HUES48 (cell line): Measurements from ENCODE around the gene TMEM179B.
"Not testable (repeated sequence)": the region's sequence is repeated elsewhere in the genome, so short reads cannot be mapped to it uniquely, and the experiment has no call there.

Source experiments
- H3K27ac ChIP-seq: one replicate; pipeline ENCODE4 v1.7.0; 2013; ENCODE audit warnings: low read depth, low read length, inconsistent platforms
- H3K27me3 ChIP-seq: 2 replicates; pipeline ENCODE4 v1.6.1; 2013; ENCODE audit warnings: mild to moderate bottlenecking, low read length; ENCODE audit not compliant: control insufficient read depth, insufficient read depth
- H3K36me3 ChIP-seq: 2 replicates; pipeline ENCODE4 v1.6.1; 2013; ENCODE audit warnings: low read length; ENCODE audit not compliant: control insufficient read depth, insufficient read depth
- H3K4me1 ChIP-seq: 2 replicates; pipeline ENCODE4 v1.6.1; 2013; ENCODE audit warnings: mild to moderate bottlenecking, low read length; ENCODE audit not compliant: control insufficient read depth, insufficient read depth
- H3K4me3 ChIP-seq: 2 replicates; pipeline ENCODE4 v1.5.1; 2013; ENCODE audit warnings: mild to moderate bottlenecking, low read depth, low read length
- H3K9ac ChIP-seq: 2 replicates; pipeline ENCODE4 v1.6.1; 2013; ENCODE audit warnings: mild to moderate bottlenecking, low read depth, low read length, moderate library complexity
- H3K9me3 ChIP-seq: 2 replicates; pipeline ENCODE4 v1.6.1; 2013; ENCODE audit warnings: low read length; ENCODE audit not compliant: control insufficient read depth, insufficient read depth

Gene TMEM179B, protein sequence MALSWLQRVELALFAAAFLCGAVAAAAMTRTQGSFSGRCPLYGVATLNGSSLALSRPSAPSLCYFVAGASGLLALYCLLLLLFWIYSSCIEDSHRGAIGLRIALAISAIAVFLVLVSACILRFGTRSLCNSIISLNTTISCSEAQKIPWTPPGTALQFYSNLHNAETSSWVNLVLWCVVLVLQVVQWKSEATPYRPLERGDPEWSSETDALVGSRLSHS

DNA sequence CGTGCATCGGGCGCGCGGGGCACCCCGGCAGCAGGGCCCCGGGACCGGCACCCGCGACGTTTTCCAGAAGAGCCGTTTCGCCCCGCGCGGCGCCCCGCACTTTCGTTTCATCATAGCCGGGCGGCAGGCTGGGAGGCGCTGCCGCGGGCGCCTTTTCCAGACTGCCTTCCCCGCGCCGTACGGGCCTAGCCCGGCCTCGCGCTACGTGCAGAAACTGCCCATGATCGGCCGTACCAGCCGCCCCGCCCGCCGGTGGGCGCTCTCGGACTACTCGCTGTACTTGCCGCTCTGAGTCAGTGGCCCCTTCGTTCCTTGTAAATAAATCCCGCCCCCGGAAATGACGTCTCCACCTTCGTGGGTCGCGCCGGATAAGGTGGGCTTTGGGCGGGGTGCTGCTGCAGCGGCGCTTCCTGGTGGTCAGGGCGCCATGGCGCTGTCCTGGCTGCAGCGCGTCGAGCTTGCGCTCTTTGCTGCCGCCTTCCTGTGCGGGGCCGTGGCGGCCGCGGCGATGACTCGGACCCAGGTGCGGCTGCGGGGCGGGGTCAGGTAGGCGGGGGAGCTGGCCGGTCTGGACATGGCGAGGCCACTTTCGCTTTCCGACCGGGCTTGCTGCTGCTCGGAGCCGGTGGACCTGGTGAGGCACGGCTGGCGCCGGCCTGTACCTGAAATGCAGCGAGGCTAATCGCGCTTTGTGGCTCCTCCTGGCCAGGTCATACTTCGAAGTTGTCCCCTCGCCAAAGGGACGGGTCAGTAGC lies at the start of gene TMEM179B:
Gene TMEM179B (plus strand): TSS at position 398 of the 755 bp plus-strand sequence. CDS start 30 bp downstream, at position 428.
- peak within 1 kb of the TSS; percentile 88 for H3K9ac ChIP-seq
- H3K27ac ChIP-seq = peak within 1 kb of the TSS; percentile 95
- no peaks in the 10 kb centered on the region for H3K27me3 ChIP-seq
- peaks cover 3% of the 10 kb centered on the region for H3K4me1 ChIP-seq
- peak within 1 kb of the TSS; percentile 90 for H3K4me3 ChIP-seq
- no peaks in the 10 kb centered on the region for H3K9me3 ChIP-seq
- H3K36me3 ChIP-seq = peaks cover 28% of the 10 kb centered on the region

DNA sequence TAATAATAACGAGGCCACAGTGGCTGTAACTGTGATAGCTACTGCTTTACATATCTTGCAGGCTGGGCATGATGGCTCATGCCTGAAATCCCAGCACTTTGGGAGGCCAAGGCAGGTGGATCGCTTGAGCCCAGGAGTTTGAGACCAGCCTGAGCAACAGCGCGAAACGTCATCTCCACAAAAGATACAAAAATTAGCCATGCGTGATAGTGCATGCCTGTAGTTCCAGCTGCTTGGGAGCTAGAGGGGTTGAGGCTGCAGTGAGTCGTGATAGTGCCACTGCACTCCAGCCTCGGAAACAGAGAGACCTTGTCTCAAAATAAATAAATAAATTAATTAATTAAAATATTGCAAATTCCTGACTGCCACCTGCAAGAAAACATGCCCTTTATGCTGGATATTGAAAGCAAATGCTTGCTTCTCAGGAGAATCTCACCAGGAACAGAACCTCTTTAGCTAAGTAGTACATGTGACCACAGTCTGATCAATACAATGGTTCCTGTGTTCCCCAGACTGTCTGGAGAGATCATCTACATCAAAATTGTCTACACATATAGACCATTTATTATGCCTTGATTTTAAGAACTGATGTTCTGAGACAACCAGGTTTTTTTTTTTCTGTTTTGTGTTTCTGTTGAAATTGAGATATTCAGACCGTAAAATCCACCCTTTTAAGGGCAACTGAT lies 39.6 kb upstream of the TMEM179B start:
- H3K27ac ChIP-seq = no peak overlapping the region
- H3K36me3 ChIP-seq = peaks cover 32% of the 10 kb centered on the region
- H3K4me1 ChIP-seq = no peaks in the 10 kb centered on the region
- H3K27me3 ChIP-seq = no peaks in the 10 kb centered on the region
- no peaks in the 10 kb centered on the region for H3K9me3 ChIP-seq
- no peak overlapping the region for H3K4me3 ChIP-seq
- no peak overlapping the region for H3K9ac ChIP-seq

DNA sequence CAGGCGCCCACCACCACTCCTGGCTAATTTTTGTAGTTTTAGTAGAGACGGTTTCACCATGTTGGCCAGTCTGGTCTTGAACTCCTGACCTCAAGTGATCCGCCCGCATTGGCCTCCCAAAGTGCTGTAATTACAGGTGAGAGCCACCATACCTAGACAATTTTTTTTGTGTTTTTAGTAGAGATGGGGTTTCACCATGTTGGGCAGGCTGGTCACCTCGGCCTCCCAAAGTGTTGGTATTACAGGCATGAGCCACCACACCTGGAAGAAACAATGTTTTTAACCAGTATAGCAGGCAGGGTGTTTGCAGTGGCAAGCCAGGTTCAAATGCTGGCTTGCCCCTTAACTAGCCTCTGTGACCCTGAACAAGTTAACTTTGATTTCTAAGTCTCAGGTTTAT lies 37.3 kb upstream of the TMEM179B start:
- H3K9ac ChIP-seq, H3K27ac ChIP-seq, H3K27me3 ChIP-seq, H3K9me3 ChIP-seq, H3K4me3 ChIP-seq, H3K4me1 ChIP-seq: not testable (repeated sequence)
- H3K36me3 ChIP-seq = peaks cover 42% of the 10 kb centered on the region

DNA sequence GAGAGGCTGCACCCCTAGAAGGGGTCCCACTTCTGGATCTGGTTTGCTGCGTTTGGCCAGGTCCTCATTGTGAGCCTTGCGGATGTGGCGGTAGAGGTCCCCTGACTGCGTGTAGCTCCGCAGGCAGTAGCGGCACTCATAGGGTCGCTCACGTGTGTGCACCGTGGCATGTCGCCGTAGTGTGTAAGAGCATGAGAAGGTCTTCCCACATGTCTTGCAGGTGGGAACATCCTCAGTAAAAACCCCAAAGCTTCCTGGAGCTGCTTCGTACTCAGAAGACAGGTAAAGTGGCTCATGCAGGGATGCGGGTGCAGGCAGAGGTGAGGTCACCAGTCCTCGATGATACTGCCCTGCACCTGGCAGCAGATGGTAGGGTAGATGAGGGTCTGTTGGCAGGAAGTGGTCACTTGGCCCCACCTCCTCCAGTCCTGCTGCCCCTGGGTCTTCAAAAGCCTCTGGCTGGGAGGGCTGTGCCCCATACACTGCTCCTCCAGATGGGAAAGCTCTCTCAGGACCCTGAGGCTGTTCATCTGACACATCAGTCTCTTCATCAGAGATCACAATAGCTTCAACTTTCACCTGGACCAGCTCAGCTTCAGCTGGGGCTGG lies 34.9 kb upstream of the TMEM179B start:
- no peak overlapping the region for H3K27ac ChIP-seq
- no peak overlapping the region for H3K4me3 ChIP-seq
- H3K9me3 ChIP-seq = no peaks in the 10 kb centered on the region
- peaks cover 4% of the 10 kb centered on the region; the same call in 1 of the 2 replicates for H3K4me1 ChIP-seq
- H3K36me3 ChIP-seq = peaks cover 42% of the 10 kb centered on the region
- no peaks in the 10 kb centered on the region for H3K27me3 ChIP-seq
- H3K9ac ChIP-seq = no peak overlapping the region

DNA sequence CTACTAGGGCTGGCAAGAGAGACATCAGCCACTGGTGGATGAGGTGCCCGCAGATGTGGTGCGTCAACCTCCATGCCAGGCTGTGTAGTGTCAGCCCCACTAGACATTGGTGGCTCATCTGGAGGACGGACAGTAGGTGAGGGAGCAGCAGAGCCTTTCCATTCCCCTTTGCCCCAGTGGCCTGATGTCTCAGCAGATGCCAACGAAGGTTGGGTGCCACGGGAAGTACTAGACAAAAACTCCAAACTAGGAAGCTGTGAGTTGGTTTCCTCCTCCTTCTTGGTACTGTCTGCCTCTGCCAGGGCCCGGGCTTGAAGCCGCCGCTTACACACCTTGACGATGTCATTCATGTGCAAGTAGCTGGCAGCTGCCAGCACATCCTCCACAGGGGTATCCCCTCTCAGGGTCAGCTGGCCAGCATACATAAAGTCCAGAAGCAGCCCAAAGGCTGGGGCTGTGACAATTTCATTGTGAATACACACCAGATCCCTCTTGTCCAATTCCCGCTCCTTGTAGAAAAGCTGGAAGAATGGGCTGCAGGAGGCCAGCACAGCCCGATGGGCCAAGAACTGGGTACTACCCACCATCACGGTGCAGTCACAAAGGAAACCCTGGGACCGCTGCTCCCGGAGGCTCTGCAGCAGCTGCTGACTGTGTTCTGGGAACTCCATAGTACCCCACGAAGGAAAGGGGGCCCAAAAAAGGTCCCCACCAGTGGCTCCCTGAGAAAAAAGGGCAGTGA lies 34.0 kb upstream of the TMEM179B start:
- H3K27me3 ChIP-seq = no peaks in the 10 kb centered on the region
- peak overlapping the region; percentile 69 for H3K27ac ChIP-seq
- H3K4me1 ChIP-seq = peaks cover 6% of the 10 kb centered on the region
- peak overlapping the region; percentile 86 for H3K4me3 ChIP-seq
- peaks cover 41% of the 10 kb centered on the region for H3K36me3 ChIP-seq
- no peak overlapping the region for H3K9ac ChIP-seq
- no peaks in the 10 kb centered on the region for H3K9me3 ChIP-seq

DNA sequence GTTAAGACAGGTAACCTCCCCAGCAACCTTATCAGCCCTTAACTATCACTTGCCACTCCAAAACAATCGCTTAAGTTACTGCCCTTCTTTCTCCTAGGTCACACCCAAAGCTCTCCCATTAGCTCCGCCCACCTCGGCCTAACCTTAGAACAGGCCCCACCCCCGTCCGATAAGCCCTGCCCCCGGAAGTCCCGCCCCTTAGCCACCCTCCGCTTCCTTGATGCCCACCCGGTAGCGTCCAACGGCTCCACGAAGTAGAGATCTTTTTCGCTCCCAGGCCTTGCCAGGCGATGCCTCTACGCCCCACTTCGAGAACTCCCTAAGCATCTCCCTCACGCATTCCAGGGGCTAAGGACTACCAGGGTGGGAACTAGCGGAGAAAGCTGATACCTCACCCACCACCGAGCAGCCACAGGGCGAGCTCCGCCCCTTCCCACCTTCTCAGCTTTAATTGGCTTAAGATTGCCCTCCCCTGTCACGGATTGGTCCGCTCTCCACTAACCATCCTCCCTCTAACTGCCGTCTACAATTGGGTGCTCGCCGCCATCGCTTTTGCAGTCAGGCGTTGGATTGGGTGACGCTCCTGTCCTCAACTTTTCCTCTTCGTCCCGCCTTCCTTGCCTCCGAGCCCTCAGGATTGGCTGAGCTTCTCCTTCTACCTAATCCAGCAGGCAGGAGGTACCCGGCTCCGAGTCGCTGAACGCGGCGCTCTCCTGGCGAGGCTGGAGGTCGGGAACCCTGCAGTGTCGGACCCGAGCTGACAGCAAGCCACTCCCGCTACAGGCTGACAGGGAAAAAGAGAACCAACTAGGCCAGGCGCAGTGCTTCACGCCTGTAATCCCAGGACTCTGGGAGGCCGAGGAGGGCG lies 33.2 kb upstream of the TMEM179B start, which contains the start of gene ZBTB3:
Gene ZBTB3 (minus strand): TSS at position 425 of the 868 bp plus-strand sequence. CDS start 496 bp downstream, outside the sequence.
- H3K9ac ChIP-seq = peak within 1 kb of the TSS; percentile 74
- H3K9me3 ChIP-seq = no peaks in the 10 kb centered on the region
- peaks cover 36% of the 10 kb centered on the region for H3K36me3 ChIP-seq
- peak within 1 kb of the TSS; percentile 86 for H3K4me3 ChIP-seq
- H3K27me3 ChIP-seq = no peaks in the 10 kb centered on the region
- H3K27ac ChIP-seq = peak within 1 kb of the TSS; percentile 93
- H3K4me1 ChIP-seq = peaks cover 13% of the 10 kb centered on the region

DNA sequence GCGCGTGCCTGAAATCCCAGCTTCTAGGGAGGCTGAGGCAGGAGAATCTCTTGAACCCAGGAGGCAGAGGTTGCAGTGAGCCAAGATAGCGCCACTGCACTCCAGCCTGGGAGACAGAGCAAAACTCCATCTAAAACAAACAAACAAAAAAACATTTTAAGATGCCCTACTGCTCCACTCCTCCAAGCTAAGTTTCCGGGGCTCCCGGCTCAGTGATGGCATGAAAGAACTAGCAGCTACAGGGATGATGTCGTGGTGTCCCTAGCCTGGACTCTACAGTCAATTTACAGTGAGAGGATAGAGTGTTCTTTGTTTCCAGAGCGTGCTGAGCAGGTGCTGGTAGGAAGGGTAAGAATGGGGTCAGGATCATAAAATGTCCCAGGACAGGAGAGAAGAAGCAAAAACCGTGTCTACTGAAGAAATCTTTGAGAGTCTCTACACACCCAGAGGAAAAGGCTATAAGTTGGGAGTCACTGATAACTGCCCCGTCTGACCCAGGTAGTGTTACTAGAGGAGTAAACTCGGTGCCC lies 32.1 kb upstream of the TMEM179B start:
- Histone ChIP-seq H3K27ac (peak overlapping the region; percentile 2), H3K36me3 (peaks cover 27% of the 10 kb centered on the region), H3K9me3 (no peaks in the 10 kb centered on the region), H3K27me3 (no peaks in the 10 kb centered on the region), H3K9ac (no peak overlapping the region), H3K4me1 (peaks cover 17% of the 10 kb centered on the region), H3K4me3 (no peak overlapping the region; the same call in 1 of the 2 replicates)

DNA sequence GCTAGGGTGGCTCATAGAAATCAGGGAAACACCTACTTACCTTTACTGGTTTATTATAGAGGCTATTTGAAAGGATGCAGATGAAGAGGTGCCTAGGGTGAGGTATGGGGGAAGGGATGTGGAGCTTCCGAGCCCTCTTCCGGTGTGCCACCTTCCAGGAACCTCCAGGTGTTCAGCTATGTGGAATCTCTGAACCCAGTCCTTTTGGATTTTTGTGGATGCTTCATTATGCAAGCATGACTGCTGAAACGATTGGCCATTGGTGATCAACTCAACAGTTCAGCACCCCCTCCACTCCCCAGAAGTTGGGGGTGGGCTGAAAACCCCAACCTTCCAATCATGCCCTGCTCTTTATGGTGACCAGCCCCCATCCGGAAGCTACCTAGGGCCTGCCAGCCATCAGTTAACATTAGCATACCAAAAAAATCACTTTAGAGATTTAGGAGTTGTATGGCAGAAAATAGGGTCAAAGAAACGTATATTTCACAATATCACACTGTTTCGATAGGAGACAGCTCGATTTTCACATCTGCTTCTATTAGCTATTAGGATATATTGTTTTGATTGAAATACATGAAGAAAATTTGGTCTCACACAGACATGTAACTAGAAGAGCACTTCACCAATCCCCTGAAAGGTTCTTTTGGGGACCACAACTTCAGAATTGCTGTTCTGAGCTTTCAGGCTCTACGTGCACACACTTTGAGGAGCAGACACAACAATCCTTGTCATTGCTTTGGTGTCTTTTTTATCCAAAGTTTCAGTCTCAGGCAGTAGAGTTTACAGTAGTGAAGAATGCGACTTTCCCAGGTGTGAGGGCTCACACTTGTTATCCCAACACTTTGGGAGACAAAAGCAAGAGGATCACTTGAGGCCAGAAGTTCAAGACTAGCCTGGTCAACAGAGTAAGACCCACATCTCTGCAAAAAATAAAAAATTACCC lies 29.1 kb upstream of the TMEM179B start:
- no peaks in the 10 kb centered on the region for H3K27me3 ChIP-seq
- H3K9ac ChIP-seq = peak overlapping the region; percentile 68
- H3K4me1 ChIP-seq = peaks cover 24% of the 10 kb centered on the region
- H3K9me3 ChIP-seq = no peaks in the 10 kb centered on the region
- peak overlapping the region; percentile 62 for H3K4me3 ChIP-seq
- H3K27ac ChIP-seq = peak overlapping the region; percentile 90
- H3K36me3 ChIP-seq = peaks cover 10% of the 10 kb centered on the region

DNA sequence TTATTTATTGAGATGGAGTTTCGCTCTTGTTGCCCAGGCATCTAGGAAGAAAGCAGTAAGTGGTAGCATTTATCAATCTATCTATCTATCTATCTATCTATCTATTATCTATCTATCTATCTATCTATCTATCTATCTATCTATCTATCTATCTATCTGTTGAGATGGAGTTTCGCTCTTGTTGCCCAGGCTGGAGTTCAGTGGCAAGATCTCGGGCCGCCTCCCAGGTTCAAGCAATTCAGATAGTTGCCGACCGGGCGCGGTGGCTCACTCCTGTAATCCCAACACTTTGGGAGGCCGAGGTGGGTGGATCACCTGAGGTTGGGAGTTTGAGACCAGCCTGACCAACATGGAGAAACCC lies 26.4 kb upstream of the TMEM179B start:
- Histone ChIP-seq H3K4me1 (peaks cover 19% of the 10 kb centered on the region), H3K36me3 (peaks cover 17% of the 10 kb centered on the region)
- not testable (repeated sequence) for H3K4me3 ChIP-seq, H3K27ac ChIP-seq, H3K9me3 ChIP-seq, H3K27me3 ChIP-seq, H3K9ac ChIP-seq
